ENCODE results near the gene EFCAB8.

EFCAB8 gene

GRCh38 chr20:32980990-32981389 is 122.3 kb downstream of the EFCAB8 start:
- H3K4me3 ChIP-seq (replicated peaks in 1 of 2; ENCODE audit: low read depth in 2 of 2, low read length in 2 of 2): no peak overlapping the region
- no peak for DNase-seq (ENCODE audit: low read depth in 2 of 2)
- no peak for TF ChIP-seq CTCF (IDR thresholded peaks at IDR 0.05; ENCODE audit: low read depth, low read length)

- H3K4me3 ChIP-seq (replicated peaks in 1 of 2; ENCODE audit: low read depth in 2 of 2, low read length in 2 of 2): no peak overlapping the region
- no peak for DNase-seq (ENCODE audit: low read depth in 2 of 2)
- no peak for TF ChIP-seq CTCF (IDR thresholded peaks at IDR 0.05; ENCODE audit: low read depth, low read length)
These were observed 124.1 kb downstream of the EFCAB8 start for GRCh38 chr20:32982617-32983458.

- DNase-seq (ENCODE audit: low read depth in 2 of 2): no peak
- H3K4me3 ChIP-seq (replicated peaks in 1 of 2; ENCODE audit: low read depth in 2 of 2, low read length in 2 of 2): no peak overlapping the region
These were observed 124.9 kb downstream of the EFCAB8 start for GRCh38 chr20:32983459-32984112.

GRCh38 chr20:32984196-32984595 is 125.5 kb downstream of the EFCAB8 start:
- H3K4me3 ChIP-seq (replicated peaks in 1 of 2; ENCODE audit: low read depth in 2 of 2, low read length in 2 of 2): no peak overlapping the region
- no peak for TF ChIP-seq CTCF (IDR thresholded peaks at IDR 0.05; ENCODE audit: low read depth, low read length)
- no peak for DNase-seq (ENCODE audit: low read depth in 2 of 2)

More at GRCh38 chr20:32983459-32984112, 124.9 kb downstream of the EFCAB8 start:
- no peak for TF ChIP-seq CTCF (IDR thresholded peaks at IDR 0.05; ENCODE audit: low read depth, low read length)

- DNase-seq (ENCODE audit: low read depth in 2 of 2): no peak
- no peak overlapping the region for H3K4me3 ChIP-seq (replicated peaks in 1 of 2; ENCODE audit: low read depth in 2 of 2, low read length in 2 of 2)
- TF ChIP-seq CTCF (IDR thresholded peaks at IDR 0.05; ENCODE audit: low read depth, low read length): no peak
These were observed 126.1 kb downstream of the EFCAB8 start for GRCh38 chr20:32984631-32985354.

GRCh38 chr20:32985596-32985995 is 126.9 kb downstream of the EFCAB8 start:
- TF ChIP-seq CTCF (IDR thresholded peaks at IDR 0.05; ENCODE audit: low read depth, low read length): no peak
- DNase-seq (ENCODE audit: low read depth in 2 of 2): no peak
- no peak overlapping the region for H3K4me3 ChIP-seq (replicated peaks in 1 of 2; ENCODE audit: low read depth in 2 of 2, low read length in 2 of 2)
